Measurements from ENCODE around the gene MYO18A.

GRCh38 chr17:29115435-29115834, 64.8 kb downstream of the MYO18A start:
- TF ChIP-seq CTCF (conservative IDR thresholded peaks at IDR 0.05) = no peak
- TF ChIP-seq ZFX (IDR thresholded peaks at IDR 0.05) = no peak

All from C4-2B (cell line).